NCI-H128 (cell line): ENCODE results near the gene TLE2.
A peak's percentile ranks its signal among the peaks of the same experiment; 100 is the strongest.

Experiments
- DNase-seq: peaks from one replicate; lab custom pipeline; 2025; ENCODE audit not compliant: unreplicated experiment; lab: John Stamatoyannopoulos, UW

TLE2 gene

GRCh38 chr19:3029065-3029923 is at the start of gene TLE2:
Gene TLE2 (minus strand): TSS chr19:3029280. CDS start chr19:3028904, 376 bp downstream.
- DNase-seq = no peak

GRCh38 chr19:3075605-3076431 is 46.7 kb upstream of the TLE2 start:
- peak; percentile 56 for DNase-seq

GRCh38 chr19:3073931-3074595 is 45.0 kb upstream of the TLE2 start:
- DNase-seq = no peak

GRCh38 chr19:3073159-3073563 is 44.1 kb upstream of the TLE2 start:
- no peak for DNase-seq

GRCh38 chr19:3071768-3072167 is 42.7 kb upstream of the TLE2 start:
- DNase-seq = no peak

- no peak for DNase-seq
Observed at GRCh38 chr19:3068071-3068470, 39.0 kb upstream of the TLE2 start.

GRCh38 chr19:3067563-3067962 is 38.5 kb upstream of the TLE2 start:
- DNase-seq = no peak

DNA sequence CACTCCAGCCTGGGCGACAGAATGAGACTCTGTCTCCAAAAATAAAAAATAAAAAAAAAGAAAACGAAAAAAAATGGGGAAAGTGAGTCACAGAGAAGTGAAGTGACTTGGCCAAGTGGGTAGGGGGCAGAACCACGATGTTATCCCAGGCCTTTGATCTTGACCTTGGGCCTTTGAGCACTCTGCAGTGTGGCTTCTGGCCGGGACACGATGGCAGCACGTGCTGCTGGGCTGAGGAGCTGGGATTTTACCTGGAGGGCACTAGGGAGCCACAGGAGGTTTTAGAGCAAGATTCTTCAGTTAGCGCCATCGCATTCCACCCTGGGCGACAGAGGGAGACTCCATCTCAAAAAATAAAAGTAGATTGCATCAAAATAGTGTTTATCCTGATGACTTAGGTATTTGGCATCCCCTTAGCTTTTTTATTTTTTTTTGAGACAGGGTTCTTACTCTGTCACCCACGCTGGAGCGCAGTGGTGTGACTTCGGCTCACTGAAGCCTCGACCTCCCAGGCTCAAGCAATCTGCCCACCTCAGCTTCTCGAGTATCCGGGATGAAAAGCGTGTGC is 37.5 kb upstream of the TLE2 start:
- DNase-seq = no peak

DNA sequence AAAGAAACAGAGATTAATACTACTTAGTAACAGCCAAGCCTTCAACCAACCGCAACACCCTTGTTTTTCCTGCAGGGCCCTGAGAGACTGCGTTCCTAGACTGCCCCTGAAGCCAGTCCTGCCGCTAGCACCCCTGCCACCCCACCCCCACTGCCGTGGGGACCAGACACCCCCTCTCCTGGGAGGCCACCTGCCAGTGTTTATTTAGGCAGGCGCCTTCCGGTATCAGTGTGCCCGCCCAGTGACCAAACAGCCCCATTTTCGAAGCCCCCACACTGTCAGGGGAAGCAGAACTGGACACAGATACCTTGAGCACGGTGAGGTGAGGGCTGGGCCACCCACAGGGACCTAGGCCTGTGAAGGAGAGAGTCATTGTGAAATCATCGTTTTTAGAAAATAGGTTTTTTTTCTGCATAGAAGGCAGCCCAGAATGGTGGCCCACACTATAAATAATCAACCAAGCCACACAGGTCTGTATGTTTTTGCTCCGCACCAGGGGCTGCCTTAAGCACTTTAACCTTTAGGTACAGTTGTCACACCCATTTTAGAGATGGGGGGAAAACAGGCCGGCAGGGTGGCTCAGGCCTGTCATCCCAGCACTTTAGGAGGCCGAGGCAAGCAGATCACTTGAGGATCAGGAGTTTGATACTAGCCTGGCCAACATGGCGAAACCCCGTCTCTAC is 36.7 kb upstream of the TLE2 start:
- no peak for DNase-seq

- no peak for DNase-seq
Observed at GRCh38 chr19:3064011-3064330, 34.9 kb upstream of the TLE2 start.

DNA sequence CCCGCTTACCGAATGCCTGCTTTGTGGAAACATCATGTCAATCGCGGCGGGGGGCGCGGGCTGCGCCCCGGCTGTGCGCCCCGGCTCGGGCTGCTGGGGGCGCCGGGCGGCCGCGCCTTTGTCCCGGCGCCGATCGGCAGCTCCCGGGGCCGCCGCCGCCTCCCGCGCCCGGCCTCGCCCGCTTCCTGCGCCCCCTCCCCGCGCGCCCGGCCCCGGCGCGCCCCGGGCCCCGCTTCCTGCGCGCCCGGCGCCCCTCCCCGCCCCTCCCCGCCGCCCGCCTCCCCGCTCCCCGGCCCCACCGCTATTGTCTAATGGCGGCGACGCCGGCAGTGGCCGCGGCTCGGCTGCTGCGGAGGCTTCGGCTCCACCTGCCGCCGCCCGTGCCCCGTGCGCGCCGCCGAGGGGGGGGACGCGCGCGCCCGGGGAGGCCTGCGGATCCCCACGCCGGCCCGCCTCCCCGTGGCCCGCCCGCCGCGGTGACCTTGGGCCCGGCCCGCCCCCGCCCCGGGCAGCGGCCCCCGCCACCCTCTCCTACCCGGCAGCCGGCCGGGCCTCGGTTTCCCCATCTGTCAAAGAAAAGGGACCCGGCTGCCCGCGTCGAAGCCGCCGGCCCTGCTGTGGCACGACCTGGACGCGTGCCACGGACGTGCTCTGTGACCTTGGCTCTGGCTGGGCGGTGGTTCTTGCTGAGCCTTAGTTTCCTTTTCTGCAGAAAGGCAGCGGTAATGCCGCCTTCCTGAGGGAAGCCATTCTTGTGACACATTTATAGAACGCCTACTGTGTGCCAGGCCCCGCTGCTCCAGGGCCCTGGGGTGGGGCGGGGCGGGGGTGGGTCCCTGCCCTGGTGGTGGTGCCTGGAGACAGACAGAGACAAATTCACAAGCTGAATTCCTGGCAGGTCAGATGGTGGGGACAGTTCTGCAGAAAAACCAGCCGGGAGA is 33.4 kb upstream of the TLE2 start, which contains the start of gene TLE5:
TSS of gene TLE5 (minus strand) at position 331 of the 941 bp plus-strand sequence. CDS start at position 36, 295 bp downstream.
- no peak for DNase-seq

DNA sequence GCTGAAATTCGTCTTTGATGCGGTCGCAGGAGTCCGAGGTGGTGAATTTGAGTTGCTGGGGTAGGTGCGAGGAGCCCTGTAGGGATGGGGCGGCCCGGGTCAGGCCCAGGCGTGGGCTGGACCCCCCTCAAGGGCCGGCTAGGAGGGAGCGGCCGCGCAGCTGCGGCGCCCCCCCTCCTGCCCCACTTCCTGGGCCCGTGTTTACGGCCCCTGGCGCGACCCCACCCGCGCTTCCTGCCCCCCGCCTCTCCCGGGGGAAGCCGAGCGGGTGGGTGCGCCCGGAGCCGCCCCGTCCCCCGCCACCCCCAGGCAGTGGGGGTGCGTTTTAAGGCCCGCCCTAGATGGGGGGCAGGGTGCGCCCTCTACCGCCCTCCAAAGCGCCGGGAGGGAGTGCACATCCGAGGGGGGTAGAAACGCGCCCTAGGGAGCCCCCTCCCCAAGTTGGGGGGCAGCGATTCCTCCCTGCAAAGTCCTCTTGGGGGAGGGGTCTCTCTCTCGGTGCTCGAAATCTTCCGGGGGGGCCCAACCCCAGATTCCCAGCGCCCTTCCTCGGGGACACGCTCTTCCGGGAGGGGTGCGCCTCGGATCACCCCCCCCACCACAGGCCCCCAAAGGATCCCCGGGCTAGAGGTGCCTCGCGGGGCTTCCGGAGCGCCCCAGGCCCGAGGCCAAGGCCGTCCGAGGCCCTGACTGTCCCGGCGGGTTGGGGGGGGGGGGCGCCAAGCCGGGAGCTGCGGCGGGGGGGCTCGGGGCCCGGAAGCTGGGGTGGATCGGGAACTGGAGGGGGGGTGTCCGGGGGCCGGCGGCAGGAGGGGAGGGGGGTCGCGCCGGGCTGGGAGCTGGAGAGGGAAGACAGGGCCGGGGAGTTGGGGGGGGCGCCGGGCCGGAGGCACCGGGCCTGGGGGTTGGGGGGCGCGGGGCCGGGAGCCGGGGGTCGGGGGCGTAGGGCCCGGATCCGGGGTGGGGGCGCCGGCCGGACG is 32.4 kb upstream of the TLE2 start:
- DNase-seq = no peak

GRCh38 chr19:3060857-3061181 is 31.7 kb upstream of the TLE2 start:
- DNase-seq = no peak

GRCh38 chr19:3059653-3060052 is 30.6 kb upstream of the TLE2 start:
- no peak for DNase-seq

- no peak for DNase-seq
Observed at GRCh38 chr19:3058821-3059314, 29.8 kb upstream of the TLE2 start.

DNA sequence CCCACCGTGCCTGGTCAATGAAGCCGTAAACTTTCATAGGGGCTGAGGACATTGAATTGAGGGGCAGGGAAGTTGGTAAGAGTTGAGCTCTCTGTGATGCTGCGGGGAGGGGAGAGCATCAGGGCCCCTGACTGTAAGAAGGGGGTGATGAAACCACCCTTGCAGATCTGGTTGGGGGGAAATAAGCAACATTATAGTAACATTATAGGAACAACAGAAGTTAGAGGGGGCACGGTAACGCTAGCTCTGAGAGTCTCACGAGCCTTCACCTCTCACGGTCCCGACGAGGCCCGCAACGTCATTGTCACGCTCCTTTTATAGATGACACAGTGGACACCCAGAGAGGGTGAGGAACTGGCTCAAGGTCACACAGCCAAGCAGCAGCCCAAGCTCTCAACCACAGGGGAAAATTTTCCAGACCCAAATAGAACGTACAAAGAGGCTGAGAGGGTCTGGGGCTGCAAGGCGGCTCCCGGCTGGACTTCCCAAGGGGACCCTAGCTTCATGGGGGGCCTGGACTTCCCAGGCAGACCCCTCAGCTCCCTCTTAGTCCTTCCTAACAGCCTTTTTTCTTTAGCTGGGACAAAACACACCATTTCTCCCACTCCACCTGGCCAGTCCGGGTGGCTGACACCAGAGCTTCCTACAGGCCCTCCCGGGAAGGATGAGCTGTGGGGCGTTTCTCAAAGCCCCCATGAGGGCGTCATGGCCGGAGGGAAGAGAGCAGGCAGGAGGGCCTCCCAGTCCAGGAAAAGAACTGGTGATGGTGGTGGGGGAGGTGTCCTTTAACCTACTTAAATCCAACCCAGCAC is 29.1 kb upstream of the TLE2 start:
- no peak for DNase-seq

DNA sequence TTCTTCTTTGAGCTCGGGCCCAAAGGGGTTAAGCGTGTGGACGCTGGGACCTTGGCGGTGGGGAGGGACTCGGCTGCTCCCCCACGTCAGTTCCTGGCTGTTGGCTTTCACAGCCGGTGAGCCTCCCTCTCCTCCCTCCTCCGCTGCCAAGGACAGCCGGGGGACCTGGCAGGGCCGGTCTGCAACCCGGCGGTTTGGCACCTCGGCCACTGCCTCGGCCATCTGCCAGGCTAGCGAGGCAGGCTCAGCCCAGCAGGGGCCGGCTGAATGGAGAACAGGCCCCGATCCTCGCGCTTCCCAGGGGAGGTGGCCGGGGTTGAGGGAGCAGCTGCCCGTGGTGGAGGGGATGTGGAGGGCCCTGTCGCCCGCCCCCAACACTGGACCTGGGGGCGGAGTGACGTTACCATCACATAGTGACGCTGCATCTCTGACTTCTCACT is 28.2 kb upstream of the TLE2 start:
- DNase-seq = no peak
